Erythroblast (primary cell): ENCODE data around the gene LURAP1L.

Experiments used
- GATA1 ChIP-seq: IDR thresholded peaks from 2 replicates; pipeline ENCODE4 v1.6.1; 2011; ENCODE audit warnings: low read depth, mild to moderate bottlenecking, control low read depth, low read length, moderate library complexity
- POLR2A ChIP-seq: IDR thresholded peaks from 2 replicates; pipeline ENCODE4 v1.6.1; 2011; ENCODE audit warnings: mild to moderate bottlenecking, low read length

DNA sequence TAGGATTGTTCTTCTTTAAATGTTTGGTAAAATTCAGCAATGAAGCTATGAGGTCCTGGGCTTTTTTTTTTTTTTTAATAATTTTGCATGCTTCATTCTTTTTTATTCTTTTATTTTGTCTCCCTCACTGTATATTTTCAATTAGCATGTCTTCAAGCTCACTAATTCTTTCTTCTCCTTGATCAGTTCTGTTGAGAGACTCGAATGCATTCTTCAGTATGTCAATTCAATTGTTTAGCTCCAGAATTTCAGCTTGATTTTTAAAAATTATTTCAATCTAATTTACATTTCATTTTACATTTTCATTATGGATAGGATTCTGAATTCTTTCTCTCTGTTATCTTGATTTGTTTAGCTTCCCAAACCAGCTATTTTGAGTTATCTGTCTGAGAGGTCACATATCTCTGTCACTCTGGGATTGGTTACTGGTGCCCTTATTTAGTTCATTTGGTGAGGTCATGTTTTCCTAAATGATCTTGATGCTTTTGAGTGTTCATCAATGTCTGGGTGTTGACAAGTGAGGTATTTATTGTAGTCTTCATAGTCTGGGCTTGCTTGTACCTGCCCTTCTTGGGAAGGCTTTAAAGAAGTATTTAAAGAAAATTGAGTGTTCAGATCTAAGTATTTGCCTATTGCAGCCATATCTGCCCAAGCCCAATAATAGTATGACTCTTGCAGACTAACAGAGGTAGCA lies 9.1 kb downstream of the LURAP1L start:
- TF ChIP-seq GATA1 (no peak), POLR2A (no peak)
